GM23338 (cell line): ENCODE results near the gene EGFR. TPM values are rescaled to one million over a fixed set of nuclear protein-coding genes. Genes with fewer than 3 reads are reported as not detected.

Experiments used
- ATAC-seq: fragments of 200-7000 bp; cut with Tn5 transposase; 3 replicates; pipeline ENCODE4 v1.9.1; 2020
- DNase-seq: peaks from one replicate; pipeline ENCODE4 v3.0.0-alpha.2; 2015; ENCODE audit warnings: low spot score
- H2AFZ ChIP-seq: fragments of 200-600 bp; sonication (generic); 2 replicates; pipeline ENCODE4 v1.8.0; 2016; ENCODE audit warnings: antibody characterized with exemption, mild to moderate bottlenecking, moderate library complexity
- H3F3A ChIP-seq: fragments of 200-600 bp; sonication (generic); replicated peaks from 2 replicates; pipeline ENCODE4 v1.8.0; 2017; ENCODE audit warnings: antibody characterized with exemption, mixed run types, low read depth
- H3K27ac ChIP-seq: fragments of 200-600 bp; sonication (generic); 2 replicates; pipeline ENCODE4 v1.6.1; 2016; ENCODE audit warnings: low read depth
- H3K27me3 ChIP-seq: fragments of 200-600 bp; sonication (generic); 2 replicates; pipeline ENCODE4 v1.8.0; 2016; ENCODE audit warnings: mild to moderate bottlenecking, mixed run types, moderate library complexity; ENCODE audit not compliant: insufficient read depth
- H3K36me3 ChIP-seq: fragments of 200-600 bp; sonication (generic); 2 replicates; pipeline ENCODE4 v1.8.0; 2016; ENCODE audit warnings: mild to moderate bottlenecking; ENCODE audit not compliant: insufficient read depth
- H3K4me1 ChIP-seq: fragments of 200-600 bp; sonication (generic); 2 replicates; pipeline ENCODE4 v1.8.0; 2016; ENCODE audit warnings: mild to moderate bottlenecking, moderate library complexity; ENCODE audit not compliant: insufficient read depth
- H3K4me2 ChIP-seq: fragments of 200-600 bp; sonication (generic); 2 replicates; pipeline ENCODE4 v1.7.1; 2017; ENCODE audit warnings: mixed run types
- H3K4me3 ChIP-seq: fragments of 200-600 bp; sonication (generic); 2 replicates; pipeline ENCODE4 v1.6.1; 2016; ENCODE audit warnings: mixed run types
- H3K79me2 ChIP-seq: fragments of 200-600 bp; sonication (generic); replicated peaks from 2 replicates; pipeline ENCODE4 v1.8.0; 2017; ENCODE audit warnings: mild to moderate bottlenecking; ENCODE audit not compliant: insufficient read depth
- H3K9me2 ChIP-seq: fragments of 200-600 bp; sonication (generic); 2 replicates; pipeline ENCODE4 v1.8.0; 2017; ENCODE audit not compliant: insufficient read depth
- H4K20me1 ChIP-seq: fragments of 200-600 bp; sonication (generic); replicated peaks from 2 replicates; pipeline ENCODE4 v1.8.0; 2017; ENCODE audit warnings: mild to moderate bottlenecking; ENCODE audit not compliant: insufficient read depth
- H3K27ac Mint-ChIP-seq: 2 replicates; pipeline ENCODE4 v1.8.0; 2020; ENCODE audit warnings: inconsistent platforms, mild to moderate bottlenecking, moderate library complexity, mixed read lengths
- H3K27me3 Mint-ChIP-seq: 3 replicates; pipeline ENCODE4 v1.8.0; 2022; ENCODE audit warnings: low read depth, mild to moderate bottlenecking, moderate library complexity, mixed read lengths, inconsistent platforms; ENCODE audit not compliant: insufficient read depth, poor library complexity
- H3K36me3 Mint-ChIP-seq: 3 replicates; pipeline ENCODE4 v1.8.0; 2021; ENCODE audit warnings: low read depth, mild to moderate bottlenecking, inconsistent platforms, moderate library complexity, mixed read lengths
- H3K4me1 Mint-ChIP-seq: 3 replicates; pipeline ENCODE4 v1.8.0; 2020; ENCODE audit warnings: mild to moderate bottlenecking, inconsistent platforms, mixed read lengths
- H3K4me3 Mint-ChIP-seq: 3 replicates; pipeline ENCODE4 v1.8.0; 2021; ENCODE audit warnings: moderate library complexity, mild to moderate bottlenecking, inconsistent platforms, mixed read lengths
- H3K9me3 Mint-ChIP-seq: 3 replicates; pipeline ENCODE4 v1.8.0; 2020; ENCODE audit warnings: moderate library complexity, mild to moderate bottlenecking, inconsistent platforms, mixed read lengths
- CREB1 ChIP-seq: fragments of 250-450 bp; sonication (Bioruptor Pico); IDR thresholded peaks from 2 replicates; pipeline ENCODE4 v1.5.0; 2020; ENCODE audit warnings: low read depth, mild to moderate bottlenecking, moderate library complexity
- CTCF ChIP-seq, 2 experiments: fragments of 200-600 bp in 1 of 2; sonication (generic) in 1 of 2; conservative IDR thresholded peaks; 2 replicates each; pipeline versions ENCODE4 v1.5.1 to v1.6.1; 2016 to 2017; ENCODE audit warnings: antibody characterized with exemption in 2 of 2, low read depth in 2 of 2, mild to moderate bottlenecking in 2 of 2, moderate library complexity in 1 of 2
- EZH2 ChIP-seq: fragments of 200-600 bp; sonication (generic); IDR thresholded peaks from one replicate; pipeline ENCODE4 v1.8.0; 2017; ENCODE audit warnings: antibody characterized with exemption, mild to moderate bottlenecking, low read depth; ENCODE audit not compliant: unreplicated experiment
- EZH2phosphoT487 ChIP-seq: fragments of 200-600 bp; sonication (generic); IDR thresholded peaks from one replicate; pipeline ENCODE4 v1.8.1; 2018; ENCODE audit warnings: antibody characterized with exemption; ENCODE audit not compliant: unreplicated experiment
- JUNB ChIP-seq: IDR thresholded peaks from one replicate; pipeline ENCODE4 v1.6.1; 2016; ENCODE audit warnings: antibody characterized with exemption; ENCODE audit not compliant: unreplicated experiment
- NANOG ChIP-seq: IDR thresholded peaks from 2 replicates; pipeline ENCODE4 v1.6.1; 2016; ENCODE audit warnings: antibody characterized with exemption, borderline replicate concordance
- STAT1 ChIP-seq: IDR thresholded peaks from one replicate; pipeline ENCODE4 v1.6.1; 2016; ENCODE audit warnings: antibody characterized with exemption; ENCODE audit not compliant: unreplicated experiment
- polyA plus RNA-seq: library from polyadenylated mRNA; unstranded; fragments of >200 nt; fragmentation: Nextera tagmentation; extraction: Ambion mirVana; gene quantifications from 2 replicates; pipeline ENCODE4 v1.2.1, GENCODE V29; 2016
- total RNA-seq: library from RNA; depleted of rRNA; stranded (reverse); fragments of >200 nt; shearing (Covaris generic); gene quantifications from 2 replicates; pipeline ENCODE4 v1.2.3, GENCODE V29; 2014
- TF ChIP-seq, protein P1 (sequence below): IDR thresholded peaks from one replicate; pipeline ENCODE4 v1.6.1; 2018; ENCODE audit warnings: antibody characterized with exemption; ENCODE audit not compliant: unreplicated experiment

The EGFR gene
- total and polyA plus RNA-seq, 2 experiments from 2014 or later = 1.5 to 4.5 TPM

DNA sequence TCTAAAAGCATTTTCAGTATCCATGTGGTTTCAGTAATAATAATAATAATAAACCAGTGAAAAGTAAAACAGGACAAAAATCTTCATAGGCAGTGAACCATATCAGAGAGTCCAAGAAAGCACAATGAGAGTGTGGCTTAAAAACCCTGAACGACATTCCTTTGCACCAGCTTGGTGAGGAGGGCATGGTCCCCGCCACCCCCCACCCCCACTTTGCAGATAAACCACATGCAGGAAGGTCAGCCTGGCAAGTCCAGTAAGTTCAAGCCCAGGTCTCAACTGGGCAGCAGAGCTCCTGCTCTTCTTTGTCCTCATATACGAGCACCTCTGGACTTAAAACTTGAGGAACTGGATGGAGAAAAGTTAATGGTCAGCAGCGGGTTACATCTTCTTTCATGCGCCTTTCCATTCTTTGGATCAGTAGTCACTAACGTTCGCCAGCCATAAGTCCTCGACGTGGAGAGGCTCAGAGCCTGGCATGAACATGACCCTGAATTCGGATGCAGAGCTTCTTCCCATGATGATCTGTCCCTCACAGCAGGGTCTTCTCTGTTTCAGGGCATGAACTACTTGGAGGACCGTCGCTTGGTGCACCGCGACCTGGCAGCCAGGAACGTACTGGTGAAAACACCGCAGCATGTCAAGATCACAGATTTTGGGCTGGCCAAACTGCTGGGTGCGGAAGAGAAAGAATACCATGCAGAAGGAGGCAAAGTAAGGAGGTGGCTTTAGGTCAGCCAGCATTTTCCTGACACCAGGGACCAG lies 172.5 kb downstream of the EGFR start:
- Histone ChIP-seq H3K4me3 (no peak overlapping the region), H2AFZ (no peak overlapping the region), H3K79me2 (no peaks in the 10 kb centered on the region), H3K4me1 (peaks cover 53% of the 10 kb centered on the region), H3K36me3 (no peaks in the 10 kb centered on the region), H4K20me1 (no peaks in the 10 kb centered on the region), H3K27ac (no peak overlapping the region; the same call in 1 of the 2 replicates), H3K4me2 (peak overlapping the region; percentile 14), H3K9me2 (no peaks in the 10 kb centered on the region), H3F3A (no peaks in the 10 kb centered on the region; the same call in 1 of the 2 replicates), H3K27me3 (no peaks in the 10 kb centered on the region)
- Mint-ChIP-seq H3K27ac (no peak overlapping the region), H3K36me3 (no peaks in the 10 kb centered on the region; the same call in 2 of the 3 replicates), H3K4me3 (no peak overlapping the region), H3K4me1 (peaks cover 75% of the 10 kb centered on the region), H3K9me3 (no peaks in the 10 kb centered on the region; the same call in 2 of the 3 replicates), H3K27me3 (peaks cover 12% of the 10 kb centered on the region)
- DNase-seq (no peak), ATAC-seq (no peak)
- TF ChIP-seq JUNB = no peak
- TF ChIP-seq, protein P1, sequence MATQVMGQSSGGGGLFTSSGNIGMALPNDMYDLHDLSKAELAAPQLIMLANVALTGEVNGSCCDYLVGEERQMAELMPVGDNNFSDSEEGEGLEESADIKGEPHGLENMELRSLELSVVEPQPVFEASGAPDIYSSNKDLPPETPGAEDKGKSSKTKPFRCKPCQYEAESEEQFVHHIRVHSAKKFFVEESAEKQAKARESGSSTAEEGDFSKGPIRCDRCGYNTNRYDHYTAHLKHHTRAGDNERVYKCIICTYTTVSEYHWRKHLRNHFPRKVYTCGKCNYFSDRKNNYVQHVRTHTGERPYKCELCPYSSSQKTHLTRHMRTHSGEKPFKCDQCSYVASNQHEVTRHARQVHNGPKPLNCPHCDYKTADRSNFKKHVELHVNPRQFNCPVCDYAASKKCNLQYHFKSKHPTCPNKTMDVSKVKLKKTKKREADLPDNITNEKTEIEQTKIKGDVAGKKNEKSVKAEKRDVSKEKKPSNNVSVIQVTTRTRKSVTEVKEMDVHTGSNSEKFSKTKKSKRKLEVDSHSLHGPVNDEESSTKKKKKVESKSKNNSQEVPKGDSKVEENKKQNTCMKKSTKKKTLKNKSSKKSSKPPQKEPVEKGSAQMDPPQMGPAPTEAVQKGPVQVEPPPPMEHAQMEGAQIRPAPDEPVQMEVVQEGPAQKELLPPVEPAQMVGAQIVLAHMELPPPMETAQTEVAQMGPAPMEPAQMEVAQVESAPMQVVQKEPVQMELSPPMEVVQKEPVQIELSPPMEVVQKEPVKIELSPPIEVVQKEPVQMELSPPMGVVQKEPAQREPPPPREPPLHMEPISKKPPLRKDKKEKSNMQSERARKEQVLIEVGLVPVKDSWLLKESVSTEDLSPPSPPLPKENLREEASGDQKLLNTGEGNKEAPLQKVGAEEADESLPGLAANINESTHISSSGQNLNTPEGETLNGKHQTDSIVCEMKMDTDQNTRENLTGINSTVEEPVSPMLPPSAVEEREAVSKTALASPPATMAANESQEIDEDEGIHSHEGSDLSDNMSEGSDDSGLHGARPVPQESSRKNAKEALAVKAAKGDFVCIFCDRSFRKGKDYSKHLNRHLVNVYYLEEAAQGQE = no peak
- TF ChIP-seq EZH2 = no peak
- no peak for TF ChIP-seq STAT1

DNA sequence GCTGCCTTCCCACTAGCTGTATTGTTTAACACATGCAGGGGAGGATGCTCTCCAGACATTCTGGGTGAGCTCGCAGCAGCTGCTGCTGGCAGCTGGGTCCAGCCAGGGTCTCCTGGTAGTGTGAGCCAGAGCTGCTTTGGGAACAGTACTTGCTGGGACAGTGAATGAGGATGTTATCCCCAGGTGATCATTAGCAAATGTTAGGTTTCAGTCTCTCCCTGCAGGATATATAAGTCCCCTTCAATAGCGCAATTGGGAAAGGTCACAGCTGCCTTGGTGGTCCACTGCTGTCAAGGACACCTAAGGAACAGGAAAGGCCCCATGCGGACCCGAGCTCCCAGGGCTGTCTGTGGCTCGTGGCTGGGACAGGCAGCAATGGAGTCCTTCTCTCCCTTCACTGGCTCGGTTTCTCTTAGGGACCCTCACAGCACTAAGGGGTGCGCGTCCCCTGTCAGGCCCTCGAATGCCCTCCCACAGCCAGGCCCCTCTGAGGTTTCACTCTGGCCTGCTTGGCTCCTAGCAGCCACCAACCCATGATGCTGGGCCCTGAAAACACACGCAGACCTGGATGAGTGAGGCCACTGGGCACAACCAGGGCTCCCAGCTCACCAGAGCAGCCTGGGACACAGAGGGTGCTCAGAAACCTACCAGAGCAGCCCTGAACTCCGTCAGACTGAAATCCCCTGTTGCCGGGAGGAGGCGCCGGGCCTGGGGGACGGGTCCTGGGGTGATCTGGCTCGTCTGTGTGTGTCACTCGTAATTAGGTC lies 173.3 kb downstream of the EGFR start:
- H3K27me3 Mint-ChIP-seq = peaks cover 12% of the 10 kb centered on the region
- no peak overlapping the region for H3K27ac Mint-ChIP-seq
- no peaks in the 10 kb centered on the region; the same call in 2 of the 3 replicates for H3K9me3 Mint-ChIP-seq
- H3K27ac ChIP-seq = no peak overlapping the region; the same call in 1 of the 2 replicates
- no peak overlapping the region for H3K4me3 ChIP-seq
- peaks cover 53% of the 10 kb centered on the region for H3K4me1 ChIP-seq
- no peaks in the 10 kb centered on the region for H4K20me1 ChIP-seq
- peak; percentile 66 for ATAC-seq
- no peaks in the 10 kb centered on the region for H3K79me2 ChIP-seq
- no peak overlapping the region; the same call in 2 of the 3 replicates for H3K4me3 Mint-ChIP-seq
- H3K36me3 ChIP-seq = no peaks in the 10 kb centered on the region
- peak overlapping the region; percentile 12 for H3K4me2 ChIP-seq
- no peaks in the 10 kb centered on the region; the same call in 1 of the 2 replicates for H3F3A ChIP-seq
- H3K27me3 ChIP-seq = no peaks in the 10 kb centered on the region
- no peaks in the 10 kb centered on the region for H3K36me3 Mint-ChIP-seq
- H2AFZ ChIP-seq = no peak overlapping the region
- H3K9me2 ChIP-seq = no peaks in the 10 kb centered on the region
- H3K4me1 Mint-ChIP-seq = peaks cover 77% of the 10 kb centered on the region
- peak; percentile 51 for DNase-seq
- TF ChIP-seq CTCF (conservative IDR thresholded peaks at IDR 0.05; ENCODE audit: low read depth in 2 of 2) = 0 out of 4 replicates have a peak, but pooled peaks of 1 of the 2 experiments have one; percentile 0
- no peak for TF ChIP-seq JUNB
- TF ChIP-seq NANOG = no peak
- no peak for TF ChIP-seq EZH2phosphoT487
- TF ChIP-seq EZH2 = no peak
- no peak for TF ChIP-seq CREB1 (CRISPR knock-in tag)
